B cell (primary cell): ENCODE results near the gene CACNB2. TPM values are rescaled to one million over a fixed set of nuclear protein-coding genes. Genes with fewer than 3 reads are reported as not detected.
"Not testable (repeated sequence)": the region's sequence is repeated elsewhere in the genome, so short reads cannot be mapped to it uniquely, and the experiment has no call there.

ENCODE experiments used
- ATAC-seq: fragments of 200-7000 bp; cut with Tn5 transposase; one replicate; pipeline ENCODE4 v1.10.0; 2021; ENCODE audit warnings: low read depth, mild to moderate bottlenecking, moderate number of reproducible peaks, moderate library complexity
- CTCF ChIA-PET: fragments of 350-600 bp; sonication (Branson Sonifier 250); formaldehyde crosslinking; loops from one replicate; lab custom pipeline; 2021; ENCODE audit warnings: antibody characterized with exemption, inconsistent platforms; lab: Charles Lee
- POLR2A ChIA-PET: fragments of 350-600 bp; sonication (Branson Sonifier 250); formaldehyde crosslinking; loops from one replicate; lab custom pipeline; 2021; ENCODE audit warnings: antibody characterized with exemption; lab: Charles Lee
- DNase-seq: peaks from one replicate; pipeline ENCODE4 v3.0.0; 2013
- H2AFZ ChIP-seq: 2 replicates; pipeline ENCODE4 v1.6.1; 2012; ENCODE audit warnings: mild to moderate bottlenecking, low read depth, low read length; ENCODE audit not compliant: insufficient read depth, poor library complexity, severe bottlenecking
- H3K27ac ChIP-seq, 2 donors: 1 replicate in 1 of 2; 2 replicates in 1 of 2; pipeline ENCODE4 v1.5.1; 2012 to 2013; ENCODE audit warnings: low read length in 2 of 2, mild to moderate bottlenecking in 2 of 2, moderate library complexity in 1 of 2
- H3K27me3 ChIP-seq, 4 experiments: fragments of 200-600 bp in 1 of 4; sonication (generic) in 1 of 4; replicated peaks in 1 of 4; 1 replicate in 2 of 4; 2 replicates in 2 of 4; pipeline versions ENCODE4 v1.6.1 to v1.7.0; 2013 to 2016; ENCODE audit warnings: low read length in 3 of 4, mild to moderate bottlenecking in 2 of 4, mixed read lengths in 1 of 4, moderate library complexity in 1 of 4; ENCODE audit not compliant: insufficient read depth in 4 of 4, control insufficient read depth in 3 of 4; ENCODE audit errors: control extremely low read depth in 1 of 4
- H3K36me3 ChIP-seq, 2 experiments: replicated peaks in 1 of 2; 1 replicate in 1 of 2; 2 replicates in 1 of 2; pipeline versions ENCODE4 v1.6.1 to v1.7.1; 2013; ENCODE audit warnings: low read length in 1 of 2; ENCODE audit not compliant: insufficient read depth in 2 of 2, control insufficient read depth in 1 of 2; ENCODE audit errors: control extremely low read depth in 1 of 2, extremely low read depth in 1 of 2
- H3K4me1 ChIP-seq, 2 donors: fragments of 200-600 bp in 1 of 2; sonication (generic) in 1 of 2; 1 replicate in 1 of 2; 2 replicates in 1 of 2; pipeline versions ENCODE4 v1.5.1 to v1.6.1; 2013 to 2017; ENCODE audit warnings: low read length in 2 of 2; ENCODE audit not compliant: control insufficient read depth in 2 of 2, insufficient read depth in 2 of 2
- H3K4me2 ChIP-seq: replicated peaks from 2 replicates; pipeline ENCODE3; 2012; ENCODE audit warnings: mild to moderate bottlenecking, low read depth, low read length; ENCODE audit not compliant: poor library complexity, severe bottlenecking
- H3K4me3 ChIP-seq, 5 experiments: fragments of 200-600 bp in 1 of 5; sonication (generic) in 1 of 5; 1 replicate in 3 of 5; 2 replicates in 2 of 5; pipeline versions ENCODE4 v1.5.1 to v1.7.0; 2011 to 2016; ENCODE audit warnings: low read length in 4 of 5, mild to moderate bottlenecking in 4 of 5, low read depth in 2 of 5, control low read depth in 1 of 5, moderate library complexity in 1 of 5; ENCODE audit not compliant: insufficient read depth in 1 of 5; ENCODE audit errors: control extremely low read depth in 1 of 5, extremely low read depth in 1 of 5
- H3K79me2 ChIP-seq: fragments of 200-600 bp; sonication (generic); one replicate; pipeline ENCODE4 v1.6.0; 2016; ENCODE audit warnings: low read length; ENCODE audit not compliant: control insufficient read depth, insufficient read depth
- H3K9ac ChIP-seq: fragments of 200-600 bp; sonication (generic); 2 replicates; pipeline ENCODE4 v1.6.1; 2017; ENCODE audit warnings: mild to moderate bottlenecking, low read length, moderate library complexity
- H3K9me3 ChIP-seq, 3 donors: one replicate each; pipeline versions ENCODE4 v1.6.1 to v1.7.1; 2013; ENCODE audit warnings: low read length in 2 of 3; ENCODE audit not compliant: control insufficient read depth in 2 of 3, insufficient read depth in 1 of 3; ENCODE audit errors: control extremely low read depth in 1 of 3
- H4K20me1 ChIP-seq: 2 replicates; pipeline ENCODE4 v1.6.0; 2012; ENCODE audit warnings: mild to moderate bottlenecking, low read length; ENCODE audit not compliant: insufficient read depth, control insufficient read depth, poor library complexity, severe bottlenecking
- H3K27ac Mint-ChIP-seq: one replicate; pipeline ENCODE4 v1.8.0; 2021; ENCODE audit warnings: mixed read lengths
- H3K27me3 Mint-ChIP-seq: one replicate; pipeline ENCODE4 v1.8.0; 2021; ENCODE audit warnings: mixed read lengths
- H3K4me1 Mint-ChIP-seq: one replicate; pipeline ENCODE4 v1.8.0; 2021; ENCODE audit warnings: mixed read lengths
- H3K4me3 Mint-ChIP-seq: one replicate; pipeline ENCODE4 v1.8.0; 2021; ENCODE audit warnings: mixed read lengths
- H3K9me3 Mint-ChIP-seq: one replicate; pipeline ENCODE4 v1.8.0; 2022; ENCODE audit warnings: mixed read lengths; ENCODE audit not compliant: insufficient read depth
- CTCF ChIP-seq: fragments of 200-600 bp; IDR thresholded peaks from one replicate; pipeline ENCODE4 v1.8.0; 2022; ENCODE audit warnings: antibody characterized with exemption, mild to moderate bottlenecking
- EZH2 ChIP-seq: IDR thresholded peaks from 2 replicates; pipeline ENCODE4 v1.6.1; 2012; ENCODE audit warnings: borderline replicate concordance, low read depth, mild to moderate bottlenecking, moderate library complexity, low read length; ENCODE audit not compliant: insufficient read depth, poor library complexity, severe bottlenecking
- WGBS: methylation state at CpG from one replicate; pipeline ENCODE4 v1.1.5; 2013; ENCODE audit warnings: missing lambda C conversion rate; ENCODE audit not compliant: insufficient coverage; 5-methylcytosine and 5-hydroxymethylcytosine counted together
- intact Hi-C: fragments of 100-400 bp; cut with micrococcal nuclease; formaldehyde crosslinking; loops from one replicate; pipeline ENCODE4 v1.10.0; 2022
- polyA plus RNA-seq: library from polyadenylated mRNA; depleted of rRNA; stranded (reverse); fragments of >200 nt; gene quantifications from 2 replicates; pipeline ENCODE4 v1.2.3, GENCODE V29; 2012
- total RNA-seq, 2 donors: library from RNA; stranded (reverse); fragments of 120-200 nt in 1 of 2; gene quantifications; 1 replicate in 1 of 2; 2 replicates in 1 of 2; pipeline versions ENCODE4 v1.2.3 to v1.2.4, GENCODE V29; 2013 to 2022

Gene CACNB2
- total and polyA plus RNA-seq, 2 donors (not counting 1 experiment from before 2014, with no cell fraction given) = not detected

GRCh38 chr10:18155321-18155720, 15.1 kb downstream of the CACNB2 start:
- Mint-ChIP-seq H3K27ac (no peak overlapping the region), H3K4me1 (no peaks in the 10 kb centered on the region), H3K27me3 (peaks cover 5% of the 10 kb centered on the region), H3K9me3 (no peaks in the 10 kb centered on the region), H3K4me3 (no peak overlapping the region)
- no peak overlapping the region for H3K4me2 ChIP-seq
- DNase-seq (no peak), ATAC-seq (no peak)
- no peak overlapping the region for H2AFZ ChIP-seq
- H3K4me3 ChIP-seq = no peak overlapping the region
- no peak for TF ChIP-seq CTCF
- TF ChIP-seq EZH2 = no peak
- ChIA-PET POLR2A (no interaction called here), CTCF (no interaction called here)
- no peaks in the 10 kb centered on the region for H3K36me3 ChIP-seq
- H3K27ac ChIP-seq = no peak overlapping the region
- H4K20me1 ChIP-seq = no peaks in the 10 kb centered on the region
- intact Hi-C loops = no loop called here
- H3K79me2 ChIP-seq = no peaks in the 10 kb centered on the region
- H3K4me1 ChIP-seq = no peaks in the 10 kb centered on the region
- H3K27me3 ChIP-seq = no peaks in the 10 kb centered on the region
- no peaks in the 10 kb centered on the region for H3K9me3 ChIP-seq
- H3K9ac ChIP-seq = no peak overlapping the region

GRCh38 chr10:18156797-18157196, 16.6 kb downstream of the CACNB2 start:
- H3K36me3 ChIP-seq, H3K79me2 ChIP-seq, H3K4me3 ChIP-seq, H2AFZ ChIP-seq, H3K27me3 Mint-ChIP-seq, H3K9ac ChIP-seq, H3K27me3 ChIP-seq, H4K20me1 ChIP-seq, CTCF ChIA-PET, H3K4me2 ChIP-seq, H3K4me3 Mint-ChIP-seq, DNase-seq, H3K27ac ChIP-seq, H3K4me1 ChIP-seq, H3K9me3 ChIP-seq, intact Hi-C loops, POLR2A ChIA-PET, H3K9me3 Mint-ChIP-seq, H3K27ac Mint-ChIP-seq, ATAC-seq, H3K4me1 Mint-ChIP-seq: not testable (repeated sequence)
- WGBS = 92% methylated on average over 6 of the region's 8 CpGs
